ES-I3 (cell line): ENCODE data around the gene OR2T4.

ENCODE experiments used
- H3K36me3 ChIP-seq: 2 replicates; pipeline ENCODE4 v1.6.1; 2013; ENCODE audit warnings: mild to moderate bottlenecking, low read length, control low read depth, moderate library complexity; ENCODE audit not compliant: insufficient read depth
- H3K4me1 ChIP-seq: 2 replicates; pipeline ENCODE4 v1.6.1; 2013; ENCODE audit warnings: mild to moderate bottlenecking, control low read depth, low read length; ENCODE audit not compliant: insufficient read depth
- H3K9ac ChIP-seq: 2 replicates; pipeline ENCODE4 v1.6.1; 2013; ENCODE audit warnings: low read depth, mild to moderate bottlenecking, low read length, moderate library complexity
- H3K9me3 ChIP-seq: 2 replicates; pipeline ENCODE4 v1.6.1; 2013; ENCODE audit warnings: mild to moderate bottlenecking, low read length, moderate library complexity; ENCODE audit not compliant: control insufficient read depth, insufficient read depth

OR2T4 gene

DNA sequence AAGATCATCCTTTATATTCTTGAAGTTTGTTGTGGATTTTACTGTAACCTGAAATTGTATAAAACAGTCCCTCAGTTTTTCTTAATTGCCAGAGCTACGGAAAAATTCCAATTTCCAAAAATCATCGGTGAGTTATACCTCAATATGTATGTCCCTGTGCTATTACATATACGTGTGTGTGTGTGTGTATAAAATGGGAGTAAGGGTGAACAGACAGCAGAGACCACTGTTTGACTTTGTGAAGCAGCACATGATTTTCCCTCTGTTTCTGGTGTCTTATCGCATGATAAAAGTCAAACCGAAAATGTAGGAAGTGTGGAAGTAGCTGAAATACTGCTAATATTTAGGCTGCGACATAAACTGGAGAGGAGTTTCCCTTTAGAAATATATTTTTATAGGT, 42.6 kb downstream of the OR2T4 start:
- Histone ChIP-seq H3K4me1 (no peaks in the 10 kb centered on the region), H3K36me3 (no peaks in the 10 kb centered on the region), H3K9me3 (no peaks in the 10 kb centered on the region), H3K9ac (no peak overlapping the region)

DNA sequence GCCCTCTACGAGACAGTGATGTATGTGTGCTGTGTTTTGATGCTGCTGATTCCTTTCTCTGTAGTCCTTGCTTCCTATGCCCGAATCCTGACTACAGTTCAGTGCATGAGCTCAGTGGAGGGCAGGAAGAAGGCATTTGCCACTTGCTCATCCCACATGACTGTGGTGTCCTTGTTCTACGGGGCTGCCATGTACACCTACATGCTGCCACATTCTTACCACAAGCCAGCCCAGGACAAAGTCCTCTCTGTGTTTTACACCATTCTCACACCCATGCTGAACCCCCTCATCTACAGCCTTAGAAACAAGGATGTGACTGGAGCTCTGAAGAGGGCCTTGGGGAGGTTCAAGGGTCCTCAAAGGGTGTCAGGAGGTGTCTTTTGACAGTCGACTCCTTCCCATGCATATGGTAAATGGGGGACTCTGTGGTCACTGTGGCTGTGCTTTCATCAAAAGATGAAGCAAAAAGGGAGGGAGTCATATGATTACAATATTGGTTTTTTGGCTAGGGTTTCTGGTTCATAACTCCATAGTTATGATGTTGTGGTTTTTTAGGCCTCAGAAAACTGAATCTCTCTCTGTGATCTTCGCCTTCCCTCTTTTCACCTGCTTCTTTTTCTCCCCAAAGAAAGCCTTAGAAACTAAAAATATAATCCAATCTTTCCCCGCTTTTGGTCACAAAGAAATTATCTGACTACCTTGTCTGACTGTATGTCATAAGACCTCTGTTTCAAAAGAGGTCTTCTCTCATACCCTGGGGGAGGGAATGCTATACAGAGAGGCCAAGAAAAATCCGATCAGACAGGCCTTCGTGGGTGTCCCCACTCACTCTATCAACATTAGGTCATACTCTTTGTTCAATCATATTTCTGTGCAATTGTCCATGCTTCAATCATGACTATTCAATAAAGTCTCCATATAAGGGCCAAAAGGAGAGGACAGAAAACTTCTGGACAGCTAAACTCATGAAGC, 45.5 kb downstream of the OR2T4 start:
- H3K9ac ChIP-seq = no peak overlapping the region
- no peaks in the 10 kb centered on the region for H3K9me3 ChIP-seq
- no peaks in the 10 kb centered on the region for H3K36me3 ChIP-seq
- no peaks in the 10 kb centered on the region for H3K4me1 ChIP-seq
